ENCODE data around the gene GIMAP5.

Gene GIMAP5

GRCh38 chr7:150784954-150785353 lies 47.7 kb downstream of the GIMAP5 start:
- no peak overlapping the region for H3K4me3 ChIP-seq (ENCODE audit: low read depth, low read length)
- no peak for TF ChIP-seq CTCF (IDR thresholded peaks at IDR 0.05; ENCODE audit: insufficient read depth, low read depth, low read length, missing control alignments)
- no peak for DNase-seq (ENCODE audit: low read depth)

DNA sequence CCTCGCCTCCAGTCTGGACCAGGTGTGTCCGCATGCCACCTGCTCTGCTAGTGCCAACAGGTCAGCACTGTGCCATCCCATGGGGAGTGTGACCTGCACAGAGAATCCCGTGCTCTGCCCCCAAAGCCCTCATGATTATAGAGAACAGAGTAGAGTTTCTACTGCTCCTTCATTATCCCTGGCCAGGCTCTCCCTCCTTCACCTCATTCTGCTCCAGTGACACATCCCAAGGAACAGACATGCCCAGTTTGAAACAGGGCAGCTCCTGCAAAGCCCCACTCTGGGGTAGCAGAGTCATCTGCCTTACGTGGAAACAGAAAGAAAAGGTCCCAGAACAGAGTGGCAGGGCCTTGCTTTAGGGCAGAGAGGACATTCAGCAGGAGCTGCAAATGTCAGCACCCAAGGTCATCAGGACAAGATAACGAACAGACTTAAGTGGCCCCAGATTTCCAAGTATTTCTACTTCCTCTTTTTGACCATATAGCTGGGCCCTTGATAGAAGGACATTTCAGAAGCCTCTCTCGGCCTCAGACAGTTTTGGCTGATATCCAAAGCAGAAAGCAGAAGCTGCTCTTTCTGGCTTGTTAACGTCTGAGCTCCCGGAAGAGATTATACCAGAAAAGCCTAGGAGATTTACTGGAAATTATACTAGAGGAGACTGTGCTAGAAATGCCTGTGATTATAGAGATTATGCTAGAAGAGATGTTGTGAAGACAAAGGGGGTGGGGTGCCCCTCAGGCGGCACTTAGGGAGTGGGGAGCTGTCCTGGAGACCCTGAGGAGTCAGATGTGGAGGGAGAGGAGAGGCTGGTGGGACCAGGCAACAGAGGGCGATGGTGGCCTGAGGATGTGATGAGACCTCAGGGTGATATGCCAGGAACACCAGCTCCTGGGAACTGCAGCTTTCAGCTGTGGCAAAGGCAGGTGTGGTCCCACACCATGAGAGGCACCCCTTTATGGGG lies 50.4 kb downstream of the GIMAP5 start:
- no peak for TF ChIP-seq CTCF (IDR thresholded peaks at IDR 0.05; ENCODE audit: insufficient read depth, low read depth, low read length, missing control alignments)
- peak; percentile 48 for DNase-seq (ENCODE audit: low read depth)
- H3K4me3 ChIP-seq (ENCODE audit: low read depth, low read length) = no peak overlapping the region

- H3K4me3 ChIP-seq (ENCODE audit: low read depth, low read length) = no peak overlapping the region
- no peak for TF ChIP-seq CTCF (IDR thresholded peaks at IDR 0.05; ENCODE audit: insufficient read depth, low read depth, low read length, missing control alignments)
- DNase-seq (ENCODE audit: low read depth) = no peak
Measured at GRCh38 chr7:150788474-150789269, 51.5 kb downstream of the GIMAP5 start.

DNA sequence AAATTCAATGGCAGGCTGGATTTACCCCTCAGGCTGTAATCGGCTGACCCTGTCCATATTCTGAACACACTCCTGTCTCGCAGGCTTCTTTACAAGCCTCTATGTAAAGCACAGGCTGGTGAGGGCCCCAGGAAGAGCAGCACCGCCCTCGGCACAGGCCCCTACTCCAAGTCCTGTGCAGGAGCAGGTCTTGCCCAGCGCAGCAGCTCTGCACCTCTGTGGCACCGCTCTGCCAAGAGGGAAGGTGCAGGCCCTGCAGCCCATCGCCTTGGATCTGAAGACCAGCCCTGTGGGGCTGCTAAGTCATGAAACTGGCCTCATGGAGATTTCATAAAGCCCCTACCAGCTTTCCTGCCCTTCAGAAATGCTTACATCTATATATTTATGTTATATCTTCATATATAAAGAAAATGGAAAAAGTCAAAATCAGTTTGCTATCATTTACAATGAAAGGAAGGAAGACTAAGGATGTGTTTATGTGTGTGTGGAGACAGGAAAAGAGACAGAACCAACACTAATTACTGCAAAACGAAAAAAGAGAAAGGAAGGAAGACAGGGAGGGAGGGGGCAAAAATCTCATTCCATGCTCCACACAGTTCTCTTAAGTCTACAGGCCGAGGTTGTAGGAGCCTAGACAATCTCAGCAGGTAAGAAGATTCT lies 53.3 kb downstream of the GIMAP5 start:
- H3K4me3 ChIP-seq (ENCODE audit: low read depth, low read length) = no peak overlapping the region
- DNase-seq (ENCODE audit: low read depth) = no peak
- TF ChIP-seq CTCF (IDR thresholded peaks at IDR 0.05; ENCODE audit: insufficient read depth, low read depth, low read length, missing control alignments) = no peak

DNA sequence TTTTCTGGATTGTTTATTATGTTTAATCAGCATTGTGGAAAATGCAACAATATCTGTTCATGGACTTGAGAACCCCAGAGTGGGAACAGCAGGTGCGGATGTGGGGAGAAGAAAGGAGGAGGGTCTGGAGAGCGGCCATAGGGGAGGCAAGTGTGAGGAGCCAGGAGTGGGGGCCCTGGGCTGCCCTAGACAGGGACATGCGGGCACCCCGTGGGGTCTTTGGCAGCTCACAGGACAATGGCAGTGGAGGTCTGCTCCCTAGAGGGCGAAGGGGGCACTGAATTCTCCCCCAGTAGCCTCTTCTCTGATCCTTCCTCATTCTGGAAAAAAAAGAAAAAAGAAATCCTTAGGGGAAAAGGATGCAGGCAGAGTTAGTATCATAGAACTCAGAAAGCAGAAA lies 54.1 kb downstream of the GIMAP5 start:
- no peak for DNase-seq (ENCODE audit: low read depth)
- TF ChIP-seq CTCF (IDR thresholded peaks at IDR 0.05; ENCODE audit: insufficient read depth, low read depth, low read length, missing control alignments) = no peak
- H3K4me3 ChIP-seq (ENCODE audit: low read depth, low read length) = no peak overlapping the region

GRCh38 chr7:150791746-150792452 lies 54.7 kb downstream of the GIMAP5 start:
- DNase-seq (ENCODE audit: low read depth) = no peak
- no peak for TF ChIP-seq CTCF (IDR thresholded peaks at IDR 0.05; ENCODE audit: insufficient read depth, low read depth, low read length, missing control alignments)
- no peak overlapping the region for H3K4me3 ChIP-seq (ENCODE audit: low read depth, low read length)
